Fibroblast of mammary gland (primary cell): ENCODE results near the gene CSGALNACT2.

Experiments
- DNase-seq: peaks from one replicate; pipeline ENCODE4 v3.0.0-alpha.2; 2010; ENCODE audit warnings: low read depth
- H3K4me3 ChIP-seq: 2 replicates; pipeline ENCODE4 v1.5.1; 2011; ENCODE audit warnings: low read depth, mild to moderate bottlenecking, low read length, moderate library complexity; ENCODE audit not compliant: control insufficient read depth
- CTCF ChIP-seq: conservative IDR thresholded peaks from 2 replicates; pipeline ENCODE4 v1.5.1; 2011; ENCODE audit warnings: low read depth, low read length, inconsistent platforms; ENCODE audit not compliant: control insufficient read depth, insufficient read depth

CSGALNACT2 gene

GRCh38 chr10:43194266-43194665 lies 56.0 kb downstream of the CSGALNACT2 start:
- no peak for TF ChIP-seq CTCF
- DNase-seq, result no peak

GRCh38 chr10:43194859-43195258 lies 56.6 kb downstream of the CSGALNACT2 start:
- no peak for DNase-seq
- no peak overlapping the region for H3K4me3 ChIP-seq
- no peak for TF ChIP-seq CTCF

More at GRCh38 chr10:43194266-43194665, 56.0 kb downstream of the CSGALNACT2 start:
- H3K4me3 ChIP-seq, result no peak overlapping the region

GRCh38 chr10:43195557-43195956 lies 57.3 kb downstream of the CSGALNACT2 start:
- no peak for DNase-seq
- TF ChIP-seq CTCF, result no peak
- H3K4me3 ChIP-seq, result no peak overlapping the region

GRCh38 chr10:43196131-43196980 lies 58.1 kb downstream of the CSGALNACT2 start:
- no peak overlapping the region for H3K4me3 ChIP-seq
- no peak for TF ChIP-seq CTCF
- DNase-seq, result no peak

GRCh38 chr10:43196981-43197833 lies 59.0 kb downstream of the CSGALNACT2 start:
- no peak for DNase-seq
- no peak for TF ChIP-seq CTCF
- no peak overlapping the region for H3K4me3 ChIP-seq

- no peak overlapping the region for H3K4me3 ChIP-seq
- DNase-seq, result no peak
- TF ChIP-seq CTCF, result peak; percentile 47
Measured at GRCh38 chr10:43197834-43198681, 59.8 kb downstream of the CSGALNACT2 start.
